Measurements from ENCODE around the gene ENKD1.
A peak's percentile ranks its signal among the peaks of the same experiment; 100 is the strongest.

The ENKD1 gene

DNA sequence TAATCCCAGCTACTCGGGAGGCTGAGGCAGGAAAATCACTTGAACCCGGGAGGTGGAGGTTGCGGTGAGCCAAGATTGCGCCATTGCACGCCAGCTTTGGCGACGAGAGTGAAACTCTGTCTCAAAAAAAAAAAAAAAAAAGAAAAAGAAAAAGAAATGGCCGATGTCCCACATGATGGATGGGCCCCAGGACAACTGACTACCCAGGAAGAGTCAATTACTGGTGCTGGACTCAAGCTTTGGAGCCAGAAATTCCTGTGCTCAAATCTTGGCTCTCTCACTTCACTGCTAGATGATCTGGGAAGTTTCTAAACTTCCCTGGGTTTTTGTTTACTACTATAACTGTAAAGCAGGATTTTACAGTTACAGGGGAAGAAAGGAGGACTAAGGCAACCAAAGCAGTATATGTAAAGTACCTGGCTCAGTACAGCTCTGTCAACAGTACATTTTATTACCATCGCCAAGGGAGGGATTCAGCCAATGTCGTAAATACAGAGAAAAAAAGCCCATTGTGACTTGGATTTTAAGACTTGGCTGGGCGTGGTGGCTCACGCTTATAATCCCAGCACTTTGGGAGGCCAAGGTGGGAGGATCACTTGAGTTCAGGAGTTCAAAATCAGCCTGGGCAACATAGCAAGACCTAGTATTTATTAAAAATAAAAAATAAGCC is 11.9 kb upstream of the ENKD1 start:
- no peak for DNase-seq

DNA sequence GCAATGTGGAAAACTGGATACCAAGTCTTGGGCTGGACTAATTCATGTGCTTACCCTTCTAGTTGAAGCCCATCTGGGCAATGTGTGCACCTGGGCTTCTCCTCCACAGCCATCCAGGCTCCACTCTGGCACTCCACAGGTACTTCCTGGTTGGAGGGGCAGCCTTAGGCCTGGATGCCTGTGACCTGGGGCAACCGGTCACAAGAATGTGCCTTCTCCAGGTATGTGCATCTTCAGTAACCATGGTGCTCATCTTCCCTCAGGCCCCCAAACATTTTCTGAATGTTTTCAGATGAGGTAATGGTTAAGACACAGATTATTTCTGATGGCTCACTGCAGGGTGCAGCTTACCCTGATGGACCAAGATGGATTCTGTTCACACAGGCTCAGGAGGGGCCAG is 11.2 kb upstream of the ENKD1 start:
- DNase-seq = no peak

DNA sequence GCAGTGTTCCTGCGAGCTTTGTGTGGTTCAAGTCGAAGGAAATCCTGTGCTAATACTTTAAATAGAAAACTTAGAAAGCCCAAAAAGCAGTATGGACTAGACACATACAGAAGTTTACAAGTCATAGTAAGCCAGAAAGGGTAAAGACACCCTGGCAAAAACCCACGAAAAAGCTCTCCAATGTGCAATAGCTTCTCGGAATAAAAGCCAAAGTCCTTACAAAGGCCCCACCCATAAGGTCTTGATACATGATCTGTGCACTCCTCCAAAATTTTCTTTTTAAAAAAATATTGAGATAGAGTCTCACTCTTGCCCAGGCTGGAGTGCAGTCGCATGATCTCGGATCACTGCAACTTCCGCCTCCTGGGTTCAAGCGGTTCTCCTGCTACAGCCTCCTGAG is 10.4 kb upstream of the ENKD1 start:
- no peak for DNase-seq

DNA sequence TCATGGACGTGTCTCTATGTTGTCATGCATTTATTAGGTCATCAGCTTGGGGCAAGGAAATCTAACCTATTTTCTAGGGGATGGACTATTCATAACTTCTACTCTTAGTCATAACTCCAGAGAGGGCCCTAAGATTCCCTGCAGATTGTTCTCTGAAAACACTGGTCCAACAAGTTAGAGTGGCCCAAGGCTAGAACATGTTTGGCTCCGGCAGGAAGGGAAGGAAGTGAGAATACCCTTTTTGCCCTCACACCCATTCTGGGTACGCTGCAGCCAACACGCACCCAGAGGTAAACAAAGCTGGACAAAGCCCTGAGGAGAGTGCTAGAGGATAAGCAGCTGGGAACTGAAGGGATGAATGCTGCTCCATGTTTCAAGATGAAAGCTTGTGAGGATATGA is 10.0 kb upstream of the ENKD1 start:
- DNase-seq = no peak

DNA sequence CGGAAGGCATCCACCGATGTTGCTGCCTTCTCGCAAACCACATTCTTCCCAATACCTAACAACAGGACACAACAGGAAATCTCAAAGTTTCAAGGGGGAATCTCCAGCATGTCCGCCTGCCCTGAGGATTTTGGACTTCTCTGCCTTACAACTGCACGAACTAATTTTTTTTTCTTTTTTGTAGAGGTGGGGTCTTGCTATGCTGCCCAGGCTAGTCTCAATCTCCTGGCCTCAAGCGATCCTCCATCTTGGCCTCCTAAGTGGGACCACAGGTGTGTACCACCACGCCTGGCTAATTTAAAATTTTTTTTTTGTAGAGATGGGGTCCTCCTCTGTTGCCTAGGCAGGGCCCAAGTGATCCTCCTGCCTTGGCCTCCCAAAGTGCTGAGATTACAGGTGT is 9.4 kb upstream of the ENKD1 start:
- no peak for DNase-seq

DNA sequence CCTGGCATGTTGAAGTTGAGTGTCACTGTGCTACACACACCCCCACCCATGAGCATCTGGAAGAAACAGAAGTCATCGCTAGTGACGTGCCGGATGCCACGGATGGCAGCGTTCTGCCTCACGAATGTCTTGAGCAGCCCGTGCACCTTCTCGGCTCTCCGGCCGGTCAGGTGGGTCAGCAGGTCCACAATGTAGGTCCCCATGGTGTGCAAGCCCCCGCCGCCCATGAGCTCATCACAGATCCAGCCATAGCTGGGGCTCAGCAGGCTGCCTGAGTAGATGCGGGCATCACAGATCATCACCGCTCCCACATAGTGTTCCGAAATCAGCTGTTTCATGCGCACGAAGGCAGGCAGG is 9.0 kb upstream of the ENKD1 start:
- DNase-seq = no peak

DNA sequence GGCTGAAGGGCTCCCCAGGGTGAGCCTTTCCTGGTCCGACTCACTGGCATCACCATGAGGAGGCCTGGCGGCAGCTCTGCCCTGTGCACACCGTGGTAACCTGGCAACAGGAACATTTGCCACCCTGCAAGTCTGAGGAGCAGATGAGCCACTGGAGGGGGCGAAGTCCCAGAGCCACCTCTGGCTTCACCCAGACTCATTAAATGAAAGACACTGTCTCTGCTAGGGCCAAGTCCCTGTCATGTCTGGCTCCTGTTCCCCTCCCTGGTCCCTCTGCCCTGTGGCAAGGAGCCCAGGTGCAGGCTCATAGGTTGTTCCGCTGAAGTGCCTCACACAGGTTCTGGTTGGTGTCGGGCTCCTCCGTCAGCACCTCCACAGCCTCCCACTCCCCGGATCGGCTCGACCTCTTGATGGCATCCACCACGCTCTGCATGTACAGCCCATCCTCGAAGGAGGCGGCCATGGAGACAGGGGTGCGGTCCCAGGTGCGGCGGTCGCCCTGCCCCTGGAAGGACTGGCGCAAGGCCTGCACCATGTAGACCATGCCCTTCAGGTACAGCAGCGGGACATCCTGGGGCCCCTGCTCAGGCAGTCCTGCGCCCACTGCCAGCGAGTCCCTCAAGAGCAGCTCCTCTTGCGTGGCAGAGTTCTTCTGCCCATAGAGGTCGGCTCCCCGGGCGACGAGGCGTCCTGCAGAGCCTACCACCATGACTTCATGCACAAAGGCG is 8.5 kb upstream of the ENKD1 start:
- no peak for DNase-seq

DNA sequence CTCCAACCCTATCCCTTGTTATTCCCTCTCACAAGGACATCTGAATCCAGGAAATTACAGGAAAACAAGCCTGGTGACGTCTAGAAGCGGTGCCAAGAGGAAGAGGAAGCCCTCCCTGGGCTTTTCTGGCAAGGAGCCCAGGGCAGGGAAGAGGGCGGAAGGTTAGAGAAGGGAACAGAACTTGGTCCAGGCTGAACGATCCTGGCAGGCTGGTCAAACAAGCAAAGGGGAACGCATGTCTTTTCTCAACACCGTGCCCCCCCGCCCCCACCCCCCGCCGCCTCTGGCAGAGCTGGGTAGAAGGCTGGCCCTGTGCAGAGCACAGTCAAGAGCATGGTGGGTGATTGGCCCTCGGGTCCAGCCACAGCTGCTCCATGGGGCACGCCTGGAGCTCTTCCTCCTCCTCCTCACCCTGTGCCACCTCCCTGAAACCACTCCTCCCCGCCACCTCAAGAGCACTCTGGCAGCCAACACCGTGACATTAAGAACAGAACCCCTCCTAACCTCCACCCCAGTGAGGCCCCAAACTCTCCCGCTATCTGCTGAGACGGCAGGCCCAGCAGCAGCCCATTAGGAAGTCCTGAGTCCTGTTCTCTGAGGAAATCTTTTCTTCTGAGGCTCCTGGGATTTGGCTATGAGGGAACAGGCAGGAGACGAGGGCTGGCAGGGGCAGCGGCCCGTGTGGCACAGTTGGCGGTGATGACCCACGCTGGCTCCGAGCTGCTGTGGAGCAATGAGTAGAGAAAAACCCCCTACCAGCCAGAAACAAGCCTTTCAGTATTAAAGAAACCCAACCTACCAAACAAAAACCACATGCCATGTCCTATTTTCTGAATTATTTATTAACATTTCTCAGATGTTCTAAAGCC is 7.4 kb upstream of the ENKD1 start:
- DNase-seq = no peak

DNA sequence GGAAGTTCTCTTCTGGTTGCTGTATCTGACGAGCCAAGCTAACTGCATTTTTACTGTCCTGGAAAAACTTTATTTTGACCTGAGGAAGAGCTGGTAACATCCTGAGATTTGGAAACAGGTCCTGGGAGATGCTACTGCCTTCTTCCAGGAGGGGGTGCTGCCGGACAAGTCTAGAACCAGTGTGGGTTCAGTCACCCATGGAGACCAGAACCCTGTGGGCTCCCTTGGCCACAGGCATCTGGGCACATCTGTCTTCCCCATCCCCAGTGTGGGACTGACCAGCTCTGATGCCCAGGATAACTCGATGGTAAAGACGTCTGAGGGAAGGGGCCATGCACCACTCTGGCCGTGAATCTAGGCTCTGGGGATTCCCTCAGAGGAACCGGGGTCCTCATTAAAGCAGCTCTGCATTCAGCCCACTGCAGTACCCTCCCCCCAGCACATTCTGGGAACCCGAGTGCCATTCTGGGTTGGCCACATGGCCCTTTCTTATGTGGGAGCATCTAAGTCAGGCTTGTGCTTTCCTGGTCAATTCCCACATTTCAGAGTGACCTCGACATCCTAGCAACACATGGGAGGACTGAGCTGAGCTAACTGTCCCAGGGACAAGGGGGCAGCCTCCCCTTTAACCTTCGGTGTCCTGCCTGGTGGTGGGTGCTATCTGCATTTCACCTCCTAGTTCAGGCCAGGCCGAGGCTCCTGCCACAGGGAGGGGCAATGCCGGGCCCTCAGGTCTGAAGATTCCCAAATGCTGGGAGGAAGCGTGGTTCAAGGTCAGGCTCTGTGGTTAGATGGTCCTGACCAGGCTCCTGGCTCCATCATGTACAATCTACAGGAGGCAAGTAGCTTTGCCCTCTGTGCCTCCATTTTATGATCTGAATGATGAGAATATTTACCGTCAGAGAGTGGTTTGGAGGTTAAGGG is 6.5 kb upstream of the ENKD1 start:
- DNase-seq = peak; percentile 65

DNA sequence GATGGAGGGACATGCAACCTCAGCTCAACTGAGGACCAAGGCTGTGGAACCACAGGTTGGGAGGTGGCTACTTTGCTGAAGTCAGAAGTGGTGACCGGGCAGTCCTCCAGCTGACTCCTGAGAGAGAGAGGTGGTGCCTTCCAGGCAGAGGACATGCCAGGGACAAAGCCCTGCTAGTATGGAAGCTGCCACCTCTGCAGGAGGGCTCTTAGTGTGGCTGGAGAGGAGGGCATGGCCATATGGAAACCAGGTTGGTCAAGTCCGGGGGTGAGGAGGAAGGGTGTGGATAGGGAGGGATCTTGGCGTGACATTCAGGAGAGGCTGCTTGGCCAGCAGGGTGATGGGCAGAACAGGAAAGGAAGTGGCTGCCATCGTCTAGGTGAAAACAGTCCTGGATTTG is 5.8 kb upstream of the ENKD1 start:
- DNase-seq = no peak

DNA sequence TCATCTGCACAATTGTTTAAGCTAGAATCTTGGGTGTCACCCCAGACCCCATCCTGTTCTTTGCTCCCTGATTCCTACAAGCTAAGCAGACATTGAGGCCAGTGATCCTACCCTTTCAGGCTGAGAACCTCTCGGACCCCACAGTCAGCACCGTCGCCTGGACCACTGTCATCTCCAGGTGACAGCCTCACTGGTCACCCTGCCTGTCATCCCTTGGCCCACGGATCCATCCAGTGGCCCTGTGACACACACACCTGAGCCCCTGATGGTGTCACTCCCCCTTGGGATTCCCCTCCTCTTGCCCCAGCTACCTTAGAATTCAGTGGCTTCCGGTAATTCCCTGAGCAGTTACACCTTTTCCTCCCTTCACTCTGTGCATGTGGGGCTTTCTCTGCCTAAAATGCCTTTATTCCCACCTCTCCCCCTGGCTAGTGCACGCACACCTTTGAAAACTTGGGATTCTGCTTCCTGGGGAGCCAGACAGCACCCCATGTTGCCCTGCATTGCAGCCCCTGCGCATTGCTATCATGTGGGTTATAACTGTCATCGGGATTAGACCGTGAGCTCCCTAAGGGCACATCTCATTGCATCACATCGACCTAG is 3.0 kb upstream of the ENKD1 start:
- DNase-seq = no peak

DNA sequence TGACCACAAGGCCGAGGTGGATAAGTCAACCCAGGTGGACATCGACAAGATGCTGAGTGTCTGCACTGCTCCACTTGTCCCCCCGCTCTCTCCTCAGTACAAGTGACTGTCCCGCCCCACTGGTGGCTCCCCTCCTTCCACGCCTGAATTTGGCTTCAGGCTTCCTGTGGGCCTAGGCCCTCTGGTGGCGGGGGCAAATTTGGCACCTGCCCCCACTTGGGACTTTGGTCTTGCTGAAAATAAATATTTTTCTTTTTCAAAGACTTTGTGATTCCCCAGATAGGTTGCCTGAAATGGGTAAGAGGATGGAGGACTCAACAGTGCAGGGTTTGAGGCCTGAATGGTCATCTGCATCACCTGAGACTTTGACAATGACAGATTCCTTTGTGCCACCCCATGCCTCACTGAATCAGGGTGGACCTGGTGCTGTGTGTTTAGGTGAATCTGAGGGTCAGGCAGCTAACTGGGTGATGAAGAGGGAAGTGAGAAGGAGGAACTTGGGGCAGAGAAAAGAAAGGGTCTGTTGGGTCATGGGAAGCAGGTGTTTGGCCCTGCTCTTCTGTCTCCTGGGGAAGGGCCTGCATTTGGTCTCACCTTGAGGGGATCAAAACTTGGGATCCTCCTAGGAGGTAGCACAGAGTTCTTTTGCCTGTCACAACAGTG is 2.1 kb upstream of the ENKD1 start:
- no peak for DNase-seq

DNA sequence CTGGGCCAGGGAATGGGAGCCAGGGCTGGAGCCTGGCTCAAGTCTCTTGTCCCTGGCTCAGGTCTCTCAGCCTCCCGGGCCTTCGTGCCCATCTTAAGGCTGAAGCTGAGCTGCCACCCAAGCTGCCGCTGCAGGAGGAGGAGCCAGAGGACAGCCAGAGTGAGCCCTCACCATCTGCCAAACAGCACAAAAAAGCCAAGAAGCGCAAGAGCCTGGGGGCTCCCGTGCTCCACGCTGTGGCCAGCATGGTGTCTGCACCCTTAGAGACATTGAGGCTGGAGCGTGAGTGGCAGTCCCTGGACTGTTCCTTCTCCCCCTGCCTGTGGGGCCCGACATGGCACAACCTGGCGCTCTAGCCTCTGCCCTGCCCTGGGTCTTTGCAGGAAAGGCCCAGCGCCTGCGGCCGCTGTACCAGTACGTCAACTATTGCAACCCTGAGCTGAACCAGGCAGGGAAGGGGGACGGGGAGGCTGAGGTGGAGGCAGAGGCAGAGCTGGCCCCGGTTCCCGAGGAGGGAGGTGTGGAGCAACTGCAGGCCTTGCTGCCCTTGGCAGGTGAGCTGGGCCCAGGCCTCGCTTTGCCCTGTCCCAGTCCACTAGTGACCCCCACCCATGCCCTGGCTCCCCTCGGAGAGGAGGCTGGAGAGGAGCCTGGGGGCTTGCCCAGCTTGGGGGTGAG is 1.4 kb upstream of the ENKD1 start:
- DNase-seq = peak; percentile 88

DNA sequence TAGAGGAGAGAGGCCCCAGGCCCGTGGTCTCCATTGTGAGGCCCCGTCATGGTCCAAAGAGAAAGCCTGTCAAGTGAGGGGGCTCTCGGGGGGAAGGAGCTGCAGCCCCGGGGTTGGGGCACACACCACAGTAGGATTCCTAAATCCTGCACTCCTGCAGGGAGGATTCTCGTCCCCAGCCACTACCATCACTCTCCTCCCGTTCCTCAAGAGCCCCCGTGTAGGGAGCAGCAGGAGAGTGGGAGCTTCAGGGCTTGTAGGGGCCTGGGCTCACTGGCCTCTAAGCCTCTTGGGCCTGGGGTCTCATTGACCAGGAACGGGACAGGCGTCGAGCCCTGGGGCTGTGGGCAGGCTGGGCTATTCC is 885 bp upstream of the ENKD1 start:
- DNase-seq = no peak

DNA sequence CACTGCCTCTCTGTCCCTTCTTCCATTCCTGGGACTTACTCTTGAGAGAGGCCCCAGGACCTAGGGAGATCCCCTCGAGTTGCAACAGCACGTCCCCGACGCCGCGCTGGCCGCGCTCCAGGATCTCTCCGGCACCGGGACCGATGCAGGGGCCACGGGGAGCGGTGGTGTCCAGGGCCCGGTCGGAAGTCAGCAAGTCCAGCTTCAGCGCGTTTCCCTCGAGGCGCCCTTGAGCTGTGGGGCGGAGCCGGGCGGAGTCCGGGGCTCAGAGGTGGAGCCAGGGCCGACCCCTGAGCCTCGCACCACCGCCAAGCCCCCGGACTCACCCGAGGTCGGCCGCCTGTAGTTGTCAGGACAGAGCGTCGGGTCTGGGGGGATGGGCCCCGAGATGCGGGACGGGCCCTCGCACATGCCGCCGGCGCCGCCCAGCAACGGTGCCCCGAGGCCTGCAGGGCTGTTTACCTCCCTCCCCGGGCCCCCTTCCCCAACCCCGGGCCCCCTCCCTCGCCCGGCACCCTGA is 458 bp downstream of the ENKD1 start:
- DNase-seq = no peak

DNA sequence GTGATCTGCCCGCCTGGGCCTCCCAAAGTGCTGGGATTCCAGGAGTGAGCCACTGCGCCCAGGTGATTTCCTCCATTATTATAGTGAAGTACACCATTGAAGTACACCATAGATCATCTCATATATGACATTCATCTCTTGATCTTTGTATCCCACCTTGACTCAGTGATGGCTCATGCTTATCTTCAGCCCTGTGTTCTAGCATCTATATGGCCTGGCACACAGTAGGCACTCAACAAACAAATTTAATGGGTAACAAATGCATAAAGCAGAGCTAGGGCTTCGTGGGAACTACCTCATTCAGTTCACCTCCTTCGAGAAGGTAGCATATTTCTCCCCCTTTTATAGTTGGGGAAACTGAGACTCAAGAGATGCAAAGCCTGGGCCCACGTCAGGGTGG is 952 bp downstream of the ENKD1 start:
- DNase-seq = no peak

DNA sequence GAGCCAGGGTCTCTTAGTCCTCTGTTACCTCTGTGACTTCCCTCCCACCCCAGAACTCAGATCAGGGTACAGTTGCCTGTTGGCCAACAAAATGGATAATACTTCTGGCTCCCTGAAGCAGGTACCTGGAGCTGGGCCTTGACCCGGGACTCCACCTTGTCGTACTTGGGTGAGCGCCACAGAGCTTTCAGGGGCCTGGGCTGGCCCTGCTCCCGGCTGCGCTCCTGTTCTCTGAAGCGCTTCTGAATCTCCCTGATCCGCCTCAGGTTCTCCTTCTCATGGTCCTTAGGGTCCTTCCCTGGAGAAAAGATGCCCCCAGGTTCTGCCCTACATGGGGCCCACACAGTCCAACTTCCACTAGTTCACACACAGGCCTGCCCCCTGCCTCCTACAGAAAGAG is 1.7 kb downstream of the ENKD1 start:
- DNase-seq = no peak

DNA sequence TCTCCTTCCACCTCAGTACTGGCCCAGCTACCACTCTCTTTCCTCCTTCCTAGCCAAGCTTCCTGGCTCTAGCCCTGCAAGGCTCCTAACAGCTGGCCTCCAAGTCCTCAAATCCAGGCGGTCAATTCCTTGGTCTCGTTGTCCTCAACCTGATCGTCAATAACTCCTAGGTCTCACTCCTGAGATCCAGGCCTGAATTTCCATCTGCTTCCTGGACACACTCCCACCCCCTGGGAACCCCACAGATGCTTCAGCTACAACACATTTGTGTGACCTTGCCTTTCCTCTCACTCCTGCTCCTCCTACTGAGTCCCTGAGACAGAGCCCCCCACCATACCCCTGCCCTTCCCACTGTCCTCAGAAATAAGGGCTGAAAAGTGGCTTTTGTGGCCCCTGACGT is 2.3 kb downstream of the ENKD1 start:
- DNase-seq = no peak

DNA sequence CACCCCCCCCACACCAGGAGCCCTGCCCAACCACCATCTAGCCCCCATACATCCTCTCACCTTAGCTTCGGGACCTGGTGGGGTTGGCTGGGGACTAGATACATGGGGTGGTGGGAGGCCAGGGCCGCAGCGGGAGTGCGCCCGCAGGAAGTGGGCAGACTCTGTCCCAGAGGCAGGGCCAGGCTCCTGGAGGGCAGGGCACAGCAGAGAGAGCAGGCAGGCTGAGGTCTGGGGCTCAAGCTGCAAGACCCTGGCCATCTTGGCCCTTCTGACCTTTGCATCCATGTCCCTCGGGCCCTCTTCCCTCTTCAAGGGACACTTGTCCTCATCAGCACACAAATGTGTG is 2.7 kb downstream of the ENKD1 start:
- no peak for DNase-seq

DNA sequence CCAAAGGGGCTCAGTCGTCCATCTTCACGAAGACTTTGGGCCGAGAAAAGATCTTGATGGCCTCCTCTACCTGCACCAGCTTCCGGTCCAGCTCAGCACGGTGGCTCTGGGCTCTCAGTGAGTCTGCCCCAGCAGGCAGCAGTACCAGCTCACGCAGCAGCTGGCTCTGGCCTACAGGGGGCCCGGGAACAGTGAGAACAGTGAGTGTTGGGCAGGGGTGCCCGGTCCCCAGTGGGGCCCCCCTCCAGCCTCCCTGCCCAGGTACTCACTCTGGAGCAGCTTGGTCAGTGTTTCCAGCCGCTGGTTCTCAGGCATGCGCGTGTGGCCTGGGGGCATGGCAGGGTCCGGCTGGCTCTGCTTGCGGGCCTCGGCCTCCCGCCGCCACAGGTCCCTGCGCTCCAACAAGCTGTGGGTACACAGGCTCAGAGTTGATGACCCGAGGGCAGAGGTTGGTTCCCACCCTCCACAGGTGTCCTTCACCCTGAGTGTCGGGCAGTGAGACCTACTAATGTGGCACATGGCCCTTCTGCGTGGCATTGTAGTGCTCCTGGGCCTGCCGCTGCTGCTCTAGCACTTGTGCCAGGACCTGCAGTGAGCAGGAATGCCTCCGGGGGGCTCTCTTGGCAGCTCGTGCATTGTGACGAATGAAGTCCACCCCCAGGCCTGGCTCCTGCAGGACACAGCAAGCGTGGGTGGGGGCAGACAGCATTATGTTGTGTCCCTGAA is 3.2 kb downstream of the ENKD1 start:
- DNase-seq = peak; percentile 46

DNA sequence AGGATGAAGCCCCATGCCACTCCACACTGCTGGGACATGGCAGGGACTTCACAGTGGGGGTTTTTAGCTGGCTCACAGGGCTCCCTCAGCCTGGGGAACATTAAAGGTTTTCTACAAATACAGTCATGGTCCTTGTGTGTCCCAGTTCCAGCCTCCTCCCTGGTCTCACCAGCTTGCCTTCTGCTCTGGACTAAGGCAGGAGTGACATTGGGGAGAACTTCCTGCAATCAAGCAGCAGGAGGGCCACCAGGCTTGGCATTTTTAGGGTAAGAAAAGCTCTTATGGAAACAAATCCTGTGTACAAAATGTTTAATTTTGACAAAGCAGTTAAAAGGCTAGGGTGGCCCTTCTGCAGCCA is 3.9 kb downstream of the ENKD1 start:
- DNase-seq = no peak
